A549 (cell line): ENCODE results near the gene ILDR2. TPM values are rescaled to one million over a fixed set of nuclear protein-coding genes. Genes with fewer than 3 reads are reported as not detected.

Source experiments
- ATAC-seq, 2 experiments: fragments of 200-7000 bp in 1 of 2; fragments of >200 bp in 1 of 2; cut with Nextera tagmentation in 1 of 2; cut with Tn5 transposase in 1 of 2; 3 replicates each; pipeline versions ENCODE4 v1.8.0 to v1.9.1; 2018 to 2020; ENCODE audit warnings: mild to moderate bottlenecking in 1 of 2, moderate library complexity in 1 of 2
- CTCF ChIA-PET: fragments of 300-600 bp; sonication (Branson Sonifier 250); formaldehyde crosslinking; extraction: SDS; loops from one replicate; lab custom pipeline; 2021; ENCODE audit warnings: antibody characterized with exemption, inconsistent platforms; lab: Yijun Ruan, JAX
- POLR2A ChIA-PET: fragments of 350-600 bp; formaldehyde crosslinking; extraction: SDS; loops from one replicate; lab custom pipeline; 2021; ENCODE audit warnings: antibody characterized with exemption, inconsistent platforms; lab: Yijun Ruan, JAX
- DNase-seq, 2 experiments: peaks; one replicate each; pipeline versions ENCODE4 v3.0.0 to v3.0.0-alpha.2; 2011 to 2016; ENCODE audit warnings: low read depth in 1 of 2, low spot score in 1 of 2
- FAIRE-seq: peaks from 2 replicates; lab custom pipeline; 2011; peaks lifted over from hg19 to GRCh38; lab: Jason Lieb, UNC
- H3K27ac ChIP-seq, 2 experiments: fragments of >200 bp; sonication (Bioruptor Twin); formaldehyde crosslinking; 3 replicates each; pipeline ENCODE4 v1.5.1; 2016 to 2017
- H3K4me1 ChIP-seq: fragments of >200 bp; sonication (Bioruptor Twin); formaldehyde crosslinking; 3 replicates; pipeline ENCODE4 v1.6.1; 2016
- H3K4me2 ChIP-seq: fragments of >200 bp; sonication (Bioruptor Twin); formaldehyde crosslinking; 3 replicates; pipeline ENCODE4 v1.6.1; 2016
- H3K4me3 ChIP-seq: fragments of >200 bp; sonication (Bioruptor Twin); formaldehyde crosslinking; 3 replicates; pipeline ENCODE4 v1.5.1; 2016
- H3K9me3 ChIP-seq: fragments of >200 bp; sonication (Bioruptor Twin); formaldehyde crosslinking; 3 replicates; pipeline ENCODE4 v1.6.1; 2016
- CEBPB ChIP-seq, 2 experiments: fragments of >200 bp in 1 of 2; sonication (Bioruptor Twin) in 1 of 2; formaldehyde crosslinking in 1 of 2; IDR thresholded peaks; 2 replicates each; pipeline ENCODE4 v1.6.1; 2012 to 2016
- CHD2 ChIP-seq: fragments of 150-350 bp; IDR thresholded peaks from 2 replicates; pipeline ENCODE4 v1.6.1; 2014; ENCODE audit warnings: low read length; ENCODE audit not compliant: partially characterized antibody
- EHF ChIP-seq: fragments of 250-450 bp; sonication (Bioruptor Pico); IDR thresholded peaks from 2 replicates; pipeline ENCODE4 v1.5.0; 2020; ENCODE audit warnings: mild to moderate bottlenecking
- FOSB ChIP-seq: fragments of 250-450 bp; sonication (Bioruptor Pico); IDR thresholded peaks from 2 replicates; pipeline ENCODE4 v1.5.0; 2020; ENCODE audit warnings: mild to moderate bottlenecking, moderate library complexity
- FOXS1 ChIP-seq: fragments of 250-450 bp; sonication (Bioruptor Pico); IDR thresholded peaks from 2 replicates; pipeline ENCODE4 v1.5.0; 2020; ENCODE audit warnings: mild to moderate bottlenecking, moderate library complexity
- HEYL ChIP-seq: fragments of 250-450 bp; sonication (Bioruptor Pico); IDR thresholded peaks from 2 replicates; pipeline ENCODE4 v1.8.0; 2021; ENCODE audit warnings: mild to moderate bottlenecking, moderate library complexity
- KDM5A ChIP-seq: fragments of 200-600 bp; sonication (generic); IDR thresholded peaks from 2 replicates; pipeline ENCODE4 v1.6.1; 2016; ENCODE audit warnings: antibody characterized with exemption, mild to moderate bottlenecking
- NPAS2 ChIP-seq: fragments of 250-450 bp; sonication (Bioruptor Pico); IDR thresholded peaks from 2 replicates; pipeline ENCODE4 v1.8.0; 2022; ENCODE audit warnings: mild to moderate bottlenecking, moderate library complexity, borderline replicate concordance
- NR3C1 ChIP-seq: fragments of >200 bp; sonication (Bioruptor Twin); formaldehyde crosslinking; IDR thresholded peaks from 3 replicates; pipeline ENCODE4 v1.6.1; 2017
- PHF8 ChIP-seq: fragments of 200-600 bp; sonication (generic); IDR thresholded peaks from 2 replicates; pipeline ENCODE4 v1.6.1; 2016; ENCODE audit warnings: low read depth, mild to moderate bottlenecking, antibody characterized with exemption, moderate library complexity, borderline replicate concordance
- RCOR1 ChIP-seq: fragments of 150-350 bp; IDR thresholded peaks from 2 replicates; pipeline ENCODE4 v1.6.1; 2014; ENCODE audit warnings: antibody characterized with exemption, low read length, low read depth
- TP53 ChIP-seq: fragments of 250-450 bp; sonication (Bioruptor Pico); IDR thresholded peaks from 2 replicates; pipeline ENCODE4 v1.5.0; 2021; ENCODE audit warnings: mild to moderate bottlenecking, moderate library complexity
- ZC3H11A ChIP-seq: fragments of 450-650 bp; IDR thresholded peaks from 2 replicates; pipeline ENCODE4 v1.6.1; 2014; ENCODE audit warnings: antibody characterized with exemption, mild to moderate bottlenecking
- WGBS: methylation state at CpG from one replicate; pipeline ENCODE4 v1.1.6; 2017; ENCODE audit errors: missing lambda C conversion rate; 5-methylcytosine and 5-hydroxymethylcytosine counted together
- polyA plus RNA-seq, 4 experiments: library from polyadenylated mRNA; depleted of rRNA in 3 of 4; stranded (reverse); fragments of >200 nt; fragmentation: RNase III in 1 of 4; extraction: RNeasy Plus Mini Kit Qiagen cat#74134 plus additional on column Dnase treatment in 1 of 4; gene quantifications; 2 replicates in 3 of 4; 3 replicates in 1 of 4; pipeline ENCODE4 v1.2.3, GENCODE V29; 2011 to 2017
- TF ChIP-seq, protein P1 (sequence below): fragments of 150-350 bp; IDR thresholded peaks from 2 replicates; pipeline ENCODE4 v1.6.1; 2014; ENCODE audit warnings: low read depth, mild to moderate bottlenecking, low read length
- TF ChIP-seq, protein P2 (sequence below): fragments of 200-600 bp; sonication (generic); IDR thresholded peaks from 2 replicates; pipeline ENCODE4 v1.6.1; 2016; ENCODE audit warnings: antibody characterized with exemption, mild to moderate bottlenecking, moderate library complexity
- TF ChIP-seq, protein P3 (sequence below): fragments of 250-450 bp; sonication (Bioruptor Pico); IDR thresholded peaks from 2 replicates; pipeline ENCODE4 v1.5.0; 2020; ENCODE audit warnings: low read depth, mild to moderate bottlenecking, moderate library complexity

The ILDR2 gene
- polyA plus RNA-seq, 2 of the 4 experiments (the other 2 are of a cell fraction): 0.04 TPM; not detected in 1

DNA sequence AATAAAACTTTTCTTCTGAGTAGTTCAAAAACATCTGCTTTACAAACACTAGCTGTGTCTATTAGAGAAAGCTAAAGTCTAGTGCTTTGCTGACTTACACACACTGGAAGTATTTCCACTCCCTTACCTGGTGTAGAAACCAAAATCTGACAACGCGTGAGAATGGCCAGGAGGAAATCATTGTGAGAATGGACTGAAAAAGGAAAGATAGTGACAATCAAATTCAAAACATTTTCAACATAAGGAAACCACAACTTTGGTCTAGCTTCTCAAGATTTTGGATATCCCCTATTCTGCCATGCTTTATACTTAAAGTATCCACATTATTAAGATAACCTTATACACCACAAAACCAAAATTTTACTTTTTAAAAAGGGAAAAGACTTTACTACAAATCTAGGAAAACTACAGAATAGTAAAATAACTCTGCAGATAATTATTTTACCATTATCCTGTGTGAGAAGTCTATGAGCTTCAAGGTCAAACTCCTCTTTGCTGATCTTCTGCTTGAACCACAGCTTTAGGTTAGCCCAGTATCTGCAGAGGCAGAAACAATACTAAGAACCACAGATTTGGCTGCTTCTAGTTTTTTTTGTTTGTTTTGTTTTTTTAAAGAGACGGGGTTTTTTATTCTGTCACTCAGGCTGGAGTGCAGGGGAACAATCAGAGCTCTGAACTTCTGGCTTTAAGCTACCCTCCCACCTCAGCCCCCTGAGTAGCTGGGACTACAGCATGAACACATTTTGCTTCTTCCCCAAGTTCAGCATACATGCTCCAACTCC is 105.8 kb downstream of the ILDR2 start:
- WGBS: 82% methylated on average over 3 of the region's 3 CpGs
- ChIA-PET POLR2A (interaction anchor here (1.1 kb wide), 2 partner anchors 29 to 30 kb away, joined by 3 to 4 read pairs; partner anchors contain the start of gene POGK), CTCF (interaction anchor here (0.8 to 1.5 kb wide), 4 partner anchors 11 to 41 kb away, joined by 3 to 4 read pairs (median 3); no protein-coding TSS in a partner anchor)

DNA sequence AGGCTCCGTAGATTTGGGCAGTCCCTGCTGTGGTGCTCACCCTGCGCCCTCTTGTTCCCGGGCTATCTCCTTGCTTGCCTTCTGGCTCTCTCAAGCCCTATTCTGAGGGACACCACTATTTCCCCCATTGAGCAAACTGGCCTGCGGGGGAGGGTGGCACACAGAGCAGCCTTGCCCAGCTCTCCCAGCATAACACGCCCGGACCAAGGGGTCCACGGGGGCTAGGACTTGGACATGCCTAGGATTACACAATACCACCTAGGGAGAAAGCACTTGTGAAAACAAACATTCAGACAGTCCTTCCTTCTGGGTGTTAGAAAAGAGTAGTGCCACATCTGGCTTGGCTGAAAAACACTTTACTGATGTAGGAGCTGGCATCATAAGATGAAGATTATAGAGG is 106.7 kb downstream of the ILDR2 start:
- Histone ChIP-seq H3K4me1 (no peaks in the 10 kb centered on the region; the same call in 2 of the 3 replicates), H3K4me3 (no peak overlapping the region), H3K4me2 (no peak overlapping the region), H3K9me3 (no peaks in the 10 kb centered on the region), H3K27ac (no peak overlapping the region)
- ATAC-seq (no peak), DNase-seq (no peak), FAIRE-seq (no peak)
- 89% methylated on average over 7 of the region's 7 CpGs for WGBS
- CTCF ChIA-PET: interaction anchor here (0.9 to 1.5 kb wide), 2 partner anchors 14 to 41 kb away, joined by 3 to 4 read pairs; no protein-coding TSS in a partner anchor
- POLR2A ChIA-PET: interaction anchor here (1.1 kb wide), 2 partner anchors 28 to 29 kb away, joined by 3 to 4 read pairs; partner anchors contain the start of gene POGK
- TF ChIP-seq NPAS2 (no peak), PHF8 (no peak), KDM5A (no peak), RCOR1 (no peak), EHF (CRISPR knock-in tag) (no peak), CHD2 (no peak), TP53 (no peak)
- TF ChIP-seq, protein P1, sequence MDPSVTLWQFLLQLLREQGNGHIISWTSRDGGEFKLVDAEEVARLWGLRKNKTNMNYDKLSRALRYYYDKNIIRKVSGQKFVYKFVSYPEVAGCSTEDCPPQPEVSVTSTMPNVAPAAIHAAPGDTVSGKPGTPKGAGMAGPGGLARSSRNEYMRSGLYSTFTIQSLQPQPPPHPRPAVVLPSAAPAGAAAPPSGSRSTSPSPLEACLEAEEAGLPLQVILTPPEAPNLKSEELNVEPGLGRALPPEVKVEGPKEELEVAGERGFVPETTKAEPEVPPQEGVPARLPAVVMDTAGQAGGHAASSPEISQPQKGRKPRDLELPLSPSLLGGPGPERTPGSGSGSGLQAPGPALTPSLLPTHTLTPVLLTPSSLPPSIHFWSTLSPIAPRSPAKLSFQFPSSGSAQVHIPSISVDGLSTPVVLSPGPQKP: no peak

More for the DNA sequence above, 105.8 kb downstream of the ILDR2 start:
- no peak for DNase-seq
- peaks cover 4% of the 10 kb centered on the region; the same call in 2 of the 3 replicates for H3K4me1 ChIP-seq
- TF ChIP-seq, protein P2, sequence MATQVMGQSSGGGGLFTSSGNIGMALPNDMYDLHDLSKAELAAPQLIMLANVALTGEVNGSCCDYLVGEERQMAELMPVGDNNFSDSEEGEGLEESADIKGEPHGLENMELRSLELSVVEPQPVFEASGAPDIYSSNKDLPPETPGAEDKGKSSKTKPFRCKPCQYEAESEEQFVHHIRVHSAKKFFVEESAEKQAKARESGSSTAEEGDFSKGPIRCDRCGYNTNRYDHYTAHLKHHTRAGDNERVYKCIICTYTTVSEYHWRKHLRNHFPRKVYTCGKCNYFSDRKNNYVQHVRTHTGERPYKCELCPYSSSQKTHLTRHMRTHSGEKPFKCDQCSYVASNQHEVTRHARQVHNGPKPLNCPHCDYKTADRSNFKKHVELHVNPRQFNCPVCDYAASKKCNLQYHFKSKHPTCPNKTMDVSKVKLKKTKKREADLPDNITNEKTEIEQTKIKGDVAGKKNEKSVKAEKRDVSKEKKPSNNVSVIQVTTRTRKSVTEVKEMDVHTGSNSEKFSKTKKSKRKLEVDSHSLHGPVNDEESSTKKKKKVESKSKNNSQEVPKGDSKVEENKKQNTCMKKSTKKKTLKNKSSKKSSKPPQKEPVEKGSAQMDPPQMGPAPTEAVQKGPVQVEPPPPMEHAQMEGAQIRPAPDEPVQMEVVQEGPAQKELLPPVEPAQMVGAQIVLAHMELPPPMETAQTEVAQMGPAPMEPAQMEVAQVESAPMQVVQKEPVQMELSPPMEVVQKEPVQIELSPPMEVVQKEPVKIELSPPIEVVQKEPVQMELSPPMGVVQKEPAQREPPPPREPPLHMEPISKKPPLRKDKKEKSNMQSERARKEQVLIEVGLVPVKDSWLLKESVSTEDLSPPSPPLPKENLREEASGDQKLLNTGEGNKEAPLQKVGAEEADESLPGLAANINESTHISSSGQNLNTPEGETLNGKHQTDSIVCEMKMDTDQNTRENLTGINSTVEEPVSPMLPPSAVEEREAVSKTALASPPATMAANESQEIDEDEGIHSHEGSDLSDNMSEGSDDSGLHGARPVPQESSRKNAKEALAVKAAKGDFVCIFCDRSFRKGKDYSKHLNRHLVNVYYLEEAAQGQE: no peak
- TF ChIP-seq HEYL (CRISPR knock-in tag) (no peak), NR3C1 (no peak), ZC3H11A (no peak), FOXS1 (no peak)
- TF ChIP-seq, protein P3, sequence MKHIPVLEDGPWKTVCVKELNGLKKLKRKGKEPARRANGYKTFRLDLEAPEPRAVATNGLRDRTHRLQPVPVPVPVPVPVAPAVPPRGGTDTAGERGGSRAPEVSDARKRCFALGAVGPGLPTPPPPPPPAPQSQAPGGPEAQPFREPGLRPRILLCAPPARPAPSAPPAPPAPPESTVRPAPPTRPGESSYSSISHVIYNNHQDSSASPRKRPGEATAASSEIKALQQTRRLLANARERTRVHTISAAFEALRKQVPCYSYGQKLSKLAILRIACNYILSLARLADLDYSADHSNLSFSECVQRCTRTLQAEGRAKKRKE (CRISPR knock-in tag): no peak
- FAIRE-seq: no peak
- H3K4me2 ChIP-seq: no peak overlapping the region
- no peaks in the 10 kb centered on the region for H3K9me3 ChIP-seq
- H3K27ac ChIP-seq: no peak overlapping the region
- ATAC-seq: no peak
- H3K4me3 ChIP-seq: no peak overlapping the region

DNA sequence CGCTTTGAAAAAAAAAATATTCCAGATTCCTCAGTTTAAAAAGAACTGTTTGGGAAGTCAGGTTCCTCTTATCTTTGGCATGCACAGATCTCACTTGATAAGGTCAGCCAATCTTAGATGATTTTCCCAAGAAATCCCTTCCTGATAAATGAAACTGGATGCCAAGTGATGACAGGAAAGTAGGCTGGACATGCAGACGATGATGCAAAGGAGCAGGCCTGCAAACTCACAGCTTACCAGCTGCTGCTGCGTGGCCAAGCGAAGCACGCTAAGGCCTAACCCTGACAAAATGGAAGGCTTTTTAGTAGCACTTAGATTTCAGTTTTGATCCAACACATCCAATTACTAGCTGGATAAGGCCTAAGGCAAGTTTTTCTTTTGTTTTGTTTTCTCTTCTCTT is 109.4 kb downstream of the ILDR2 start:
- 93% methylated on average over 5 of the region's 5 CpGs for WGBS
- no peak for TF ChIP-seq CEBPB (IDR thresholded peaks at IDR 0.05)
- TF ChIP-seq CHD2: no peak
- TF ChIP-seq FOSB (CRISPR knock-in tag): no peak
- TF ChIP-seq, all 56 proteins: peak for 0
- ChIA-PET CTCF (no interaction called here), POLR2A (interaction anchor here (1.5 kb wide), 1 partner anchor 10 kb away, joined by 4 read pairs; the partner anchor contains the start of gene TADA1)
- FAIRE-seq (no peak), DNase-seq (peak in 1 of 2 experiments; percentile 9), ATAC-seq (no peak)
- Histone ChIP-seq H3K27ac (no peak overlapping the region), H3K4me3 (no peak overlapping the region), H3K4me1 (no peaks in the 10 kb centered on the region; the same call in 2 of the 3 replicates), H3K4me2 (no peak overlapping the region), H3K9me3 (no peaks in the 10 kb centered on the region)
